ENCODE data around the gene ZNF774.
A peak's percentile ranks its signal among the peaks of the same experiment; 100 is the strongest.

Gene ZNF774

DNA sequence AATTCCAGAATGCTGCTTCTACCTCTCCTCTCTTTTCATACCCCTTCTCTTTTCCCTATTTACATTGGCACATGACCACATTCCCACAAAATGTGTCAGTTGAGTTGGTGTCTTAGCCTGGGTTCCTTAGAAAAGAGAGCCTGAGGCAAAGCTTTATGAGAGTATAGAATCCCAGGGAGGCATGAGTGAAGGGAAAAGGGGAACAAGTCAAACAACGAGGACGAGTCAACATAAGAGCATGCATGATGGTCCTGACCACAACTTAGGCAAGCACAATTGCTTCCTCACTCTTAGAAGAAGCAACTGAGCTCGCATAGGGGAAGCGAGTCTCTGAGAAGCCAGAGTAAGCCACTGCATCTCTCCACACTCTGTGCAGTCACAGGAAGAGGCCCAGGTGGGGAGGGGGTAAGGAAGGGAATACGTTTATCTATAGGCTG, 15.4 kb upstream of the ZNF774 start:
- DNase-seq: peak; percentile 52
- H2BK15ac ChIP-seq (ENCODE audit: low read depth, poor library complexity, severe bottlenecking): no peak overlapping the region
- 23% methylated on average over 3 of the region's 5 CpGs for WGBS
- no peak overlapping the region for H4K91ac ChIP-seq (ENCODE audit: low read length)
- no peak overlapping the region for H3K4me3 ChIP-seq (ENCODE audit: insufficient read depth in 1 of 2, low read depth in 1 of 2, low read length in 2 of 2)
- no peak overlapping the region for H2AFZ ChIP-seq (ENCODE audit: low read depth, low read length)
- H2BK12ac ChIP-seq (ENCODE audit: low read length in 2 of 2): no peak overlapping the region
- no peaks in the 10 kb centered on the region for H3K9me3 ChIP-seq (ENCODE audit: control insufficient read depth, low read length)
- H3K27ac ChIP-seq (ENCODE audit: low read length, poor library complexity, severe bottlenecking): peak overlapping the region; percentile 24
- peaks cover 5% of the 10 kb centered on the region for H3K4me1 ChIP-seq (ENCODE audit: control insufficient read depth, insufficient read depth, low read depth, low read length)
- H3K4me2 ChIP-seq (ENCODE audit: low read length, poor library complexity, severe bottlenecking): no peak overlapping the region
- no peak overlapping the region for H3K23ac ChIP-seq (ENCODE audit: low read length in 2 of 2)
- no peak overlapping the region for H3K14ac ChIP-seq (ENCODE audit: low read length in 2 of 2)
- H3K27me3 ChIP-seq (ENCODE audit: control insufficient read depth in 1 of 2, insufficient read depth in 1 of 2, low read length in 2 of 2): no peaks in the 10 kb centered on the region
- no peak overlapping the region for H2AK5ac ChIP-seq (ENCODE audit: low read length, severe bottlenecking)
- H3K18ac ChIP-seq (ENCODE audit: low read depth in 1 of 2, low read length in 2 of 2): no peak overlapping the region
- H2BK5ac ChIP-seq (ENCODE audit: low read depth, low read length, poor library complexity, severe bottlenecking): no peak overlapping the region
- H3K36me3 ChIP-seq (ENCODE audit: control insufficient read depth in 1 of 2, insufficient read depth in 2 of 2, low read depth in 1 of 2, low read length in 2 of 2): no peaks in the 10 kb centered on the region
- H3K4ac ChIP-seq (ENCODE audit: low read depth in 1 of 2, low read length in 2 of 2): no peak overlapping the region
- H2BK120ac ChIP-seq (ENCODE audit: low read depth, low read length): no peak overlapping the region
- no peak overlapping the region for H3K9ac ChIP-seq (ENCODE audit: low read length)
- no peak overlapping the region for H4K8ac ChIP-seq (ENCODE audit: low read length)
- H3K79me1 ChIP-seq (replicated peaks; ENCODE audit: low read length, poor library complexity, severe bottlenecking): no peaks in the 10 kb centered on the region

DNA sequence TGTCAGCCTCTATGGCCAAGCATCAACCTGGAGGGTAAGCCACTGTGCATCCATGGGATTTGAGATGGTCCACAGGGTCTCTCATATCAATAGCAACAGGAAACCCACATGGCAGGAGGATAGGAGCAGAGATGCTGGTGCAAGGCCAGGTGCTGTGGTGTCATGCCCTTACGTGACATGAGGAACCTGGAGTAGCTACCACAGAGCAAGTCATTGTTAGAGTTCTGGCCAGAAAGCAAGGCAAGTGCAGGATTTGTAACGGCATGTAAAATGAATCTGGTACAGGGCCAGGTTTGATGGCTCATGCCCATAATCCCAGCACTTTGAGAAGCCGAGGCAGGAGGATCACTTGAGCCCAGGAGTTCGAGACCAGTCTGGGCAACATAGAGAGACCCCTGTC, 14.8 kb upstream of the ZNF774 start:
- no peaks in the 10 kb centered on the region for H3K9me3 ChIP-seq (ENCODE audit: control insufficient read depth, low read length)
- no peak overlapping the region for H4K8ac ChIP-seq (ENCODE audit: low read length)
- no peak overlapping the region for H2AFZ ChIP-seq (ENCODE audit: low read depth, low read length)
- H3K4me2 ChIP-seq (ENCODE audit: low read length, poor library complexity, severe bottlenecking): no peak overlapping the region
- no peak overlapping the region for H3K9ac ChIP-seq (ENCODE audit: low read length)
- no peak overlapping the region for H3K4me3 ChIP-seq (ENCODE audit: insufficient read depth in 1 of 2, low read depth in 1 of 2, low read length in 2 of 2)
- H3K23ac ChIP-seq (ENCODE audit: low read length in 2 of 2): no peak overlapping the region
- H3K4ac ChIP-seq (ENCODE audit: low read depth in 1 of 2, low read length in 2 of 2): no peak overlapping the region
- no peak overlapping the region for H3K14ac ChIP-seq (ENCODE audit: low read length in 2 of 2)
- H3K27ac ChIP-seq (ENCODE audit: low read length, poor library complexity, severe bottlenecking): no peak overlapping the region
- no peak overlapping the region for H2BK5ac ChIP-seq (ENCODE audit: low read depth, low read length, poor library complexity, severe bottlenecking)
- H4K91ac ChIP-seq (ENCODE audit: low read length): no peak overlapping the region
- no peaks in the 10 kb centered on the region for H3K79me1 ChIP-seq (replicated peaks; ENCODE audit: low read length, poor library complexity, severe bottlenecking)
- no peak overlapping the region for H3K18ac ChIP-seq (ENCODE audit: low read depth in 1 of 2, low read length in 2 of 2)
- H2AK5ac ChIP-seq (ENCODE audit: low read length, severe bottlenecking): no peak overlapping the region
- no peak overlapping the region for H2BK120ac ChIP-seq (ENCODE audit: low read depth, low read length)
- H3K27me3 ChIP-seq (ENCODE audit: control insufficient read depth in 1 of 2, insufficient read depth in 1 of 2, low read length in 2 of 2): no peaks in the 10 kb centered on the region
- H2BK15ac ChIP-seq (ENCODE audit: low read depth, poor library complexity, severe bottlenecking): no peak overlapping the region
- H3K4me1 ChIP-seq (ENCODE audit: control insufficient read depth, insufficient read depth, low read depth, low read length): peaks cover 5% of the 10 kb centered on the region
- no peaks in the 10 kb centered on the region for H3K36me3 ChIP-seq (ENCODE audit: control insufficient read depth in 1 of 2, insufficient read depth in 2 of 2, low read depth in 1 of 2, low read length in 2 of 2)
- no peak overlapping the region for H2BK12ac ChIP-seq (ENCODE audit: low read length in 2 of 2)
- WGBS: 96% methylated on average over 4 of the region's 4 CpGs
- DNase-seq: no peak

DNA sequence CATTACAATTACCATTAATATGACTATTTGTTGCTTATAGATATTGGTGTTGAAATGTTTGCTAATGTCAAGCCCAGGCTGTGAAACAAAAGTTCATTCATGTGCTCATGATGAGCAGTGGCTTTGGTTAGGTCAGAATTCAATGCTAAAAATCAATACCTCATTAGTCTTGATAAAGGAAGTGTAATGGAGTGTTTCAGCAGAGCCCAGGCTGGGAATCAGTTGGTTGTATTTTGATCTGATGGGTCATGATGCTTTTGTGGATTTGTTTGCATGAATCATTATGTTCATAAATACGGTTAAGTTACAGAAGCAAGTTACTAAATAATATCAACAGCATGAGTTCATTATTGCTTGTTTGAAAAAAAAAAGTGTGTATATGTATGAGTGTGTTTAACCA, 13.6 kb upstream of the ZNF774 start:
- WGBS: no CpG with 5 or more reads among the region's 1 CpG
- no peak for DNase-seq

DNA sequence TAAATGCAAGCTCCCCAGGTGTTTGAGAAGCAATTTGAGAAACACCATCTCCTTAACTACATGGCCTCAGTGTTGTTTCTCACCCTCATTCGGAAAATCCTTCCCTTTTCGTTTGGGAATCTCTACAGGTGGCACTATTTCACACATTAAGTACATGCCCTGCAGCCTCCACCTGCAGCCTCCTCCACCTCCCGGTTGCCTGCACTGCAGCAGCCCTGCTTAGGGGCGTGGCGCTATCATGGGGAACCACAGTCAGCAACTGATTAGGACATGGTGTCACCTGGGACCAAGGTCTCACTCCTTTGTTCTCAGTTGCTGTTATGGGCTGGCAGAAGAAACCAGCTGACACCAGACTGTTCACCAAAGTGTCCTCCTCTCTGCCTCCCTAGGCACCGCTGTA, 11.7 kb upstream of the ZNF774 start:
- Histone ChIP-seq H4K91ac (ENCODE audit: low read length) (no peak overlapping the region), H2BK120ac (ENCODE audit: low read depth, low read length) (no peak overlapping the region), H2AFZ (ENCODE audit: low read depth, low read length) (no peak overlapping the region), H2BK12ac (ENCODE audit: low read length in 2 of 2) (no peak overlapping the region), H2BK15ac (ENCODE audit: low read depth, poor library complexity, severe bottlenecking) (no peak overlapping the region), H2BK5ac (ENCODE audit: low read depth, low read length, poor library complexity, severe bottlenecking) (no peak overlapping the region), H3K18ac (ENCODE audit: low read depth in 1 of 2, low read length in 2 of 2) (no peak overlapping the region), H3K36me3 (ENCODE audit: control insufficient read depth in 1 of 2, insufficient read depth in 2 of 2, low read depth in 1 of 2, low read length in 2 of 2) (no peaks in the 10 kb centered on the region), H3K79me1 (replicated peaks; ENCODE audit: low read length, poor library complexity, severe bottlenecking) (no peaks in the 10 kb centered on the region), H3K23ac (ENCODE audit: low read length in 2 of 2) (no peak overlapping the region), H3K9ac (ENCODE audit: low read length) (no peak overlapping the region), H4K8ac (ENCODE audit: low read length) (peak overlapping the region; percentile 7), H3K4me1 (ENCODE audit: control insufficient read depth, insufficient read depth, low read depth, low read length) (peaks cover 5% of the 10 kb centered on the region), H3K9me3 (ENCODE audit: control insufficient read depth, low read length) (no peaks in the 10 kb centered on the region), H2AK5ac (ENCODE audit: low read length, severe bottlenecking) (no peak overlapping the region), H3K27ac (ENCODE audit: low read length, poor library complexity, severe bottlenecking) (no peak overlapping the region), H3K14ac (ENCODE audit: low read length in 2 of 2) (no peak overlapping the region), H3K4me3 (ENCODE audit: insufficient read depth in 1 of 2, low read depth in 1 of 2, low read length in 2 of 2) (no peak overlapping the region), H3K4ac (ENCODE audit: low read depth in 1 of 2, low read length in 2 of 2) (no peak overlapping the region), H3K4me2 (ENCODE audit: low read length, poor library complexity, severe bottlenecking) (no peak overlapping the region), H3K27me3 (ENCODE audit: control insufficient read depth in 1 of 2, insufficient read depth in 1 of 2, low read length in 2 of 2) (no peaks in the 10 kb centered on the region)
- WGBS: 70% methylated on average over 6 of the region's 6 CpGs
- no peak for DNase-seq

More for the DNA sequence above, 13.6 kb upstream of the ZNF774 start:
- Histone ChIP-seq H3K4me2 (ENCODE audit: low read length, poor library complexity, severe bottlenecking) (no peak overlapping the region), H3K4me1 (ENCODE audit: control insufficient read depth, insufficient read depth, low read depth, low read length) (peaks cover 5% of the 10 kb centered on the region), H3K9me3 (ENCODE audit: control insufficient read depth, low read length) (no peaks in the 10 kb centered on the region), H4K8ac (ENCODE audit: low read length) (no peak overlapping the region), H2AK5ac (ENCODE audit: low read length, severe bottlenecking) (no peak overlapping the region), H3K9ac (ENCODE audit: low read length) (no peak overlapping the region), H3K36me3 (ENCODE audit: control insufficient read depth in 1 of 2, insufficient read depth in 2 of 2, low read depth in 1 of 2, low read length in 2 of 2) (no peaks in the 10 kb centered on the region), H2BK12ac (ENCODE audit: low read length in 2 of 2) (no peak overlapping the region), H3K14ac (ENCODE audit: low read length in 2 of 2) (no peak overlapping the region), H3K18ac (ENCODE audit: low read depth in 1 of 2, low read length in 2 of 2) (no peak overlapping the region), H2AFZ (ENCODE audit: low read depth, low read length) (no peak overlapping the region), H3K4ac (ENCODE audit: low read depth in 1 of 2, low read length in 2 of 2) (no peak overlapping the region), H2BK5ac (ENCODE audit: low read depth, low read length, poor library complexity, severe bottlenecking) (no peak overlapping the region), H3K27ac (ENCODE audit: low read length, poor library complexity, severe bottlenecking) (no peak overlapping the region), H3K4me3 (ENCODE audit: insufficient read depth in 1 of 2, low read depth in 1 of 2, low read length in 2 of 2) (no peak overlapping the region), H4K91ac (ENCODE audit: low read length) (no peak overlapping the region), H2BK15ac (ENCODE audit: low read depth, poor library complexity, severe bottlenecking) (no peak overlapping the region), H3K79me1 (replicated peaks; ENCODE audit: low read length, poor library complexity, severe bottlenecking) (no peaks in the 10 kb centered on the region), H3K27me3 (ENCODE audit: control insufficient read depth in 1 of 2, insufficient read depth in 1 of 2, low read length in 2 of 2) (no peaks in the 10 kb centered on the region), H3K23ac (ENCODE audit: low read length in 2 of 2) (no peak overlapping the region), H2BK120ac (ENCODE audit: low read depth, low read length) (no peak overlapping the region)

Measured in mesenchymal stem cell (in vitro differentiated cells and primary cell).